Measurements from ENCODE around the gene DHRS7B. TPM values are rescaled to one million over a fixed set of nuclear protein-coding genes. Genes with fewer than 3 reads are reported as not detected.

The DHRS7B gene
- total and polyA plus RNA-seq, 9 of the 15 experiments (the other 6 are each of a cell fraction or from before 2014, with no cell fraction given), result 8.0 to 30.7 (median 14.8) TPM

GRCh38 chr17:21079196-21079595, 47.6 kb upstream of the DHRS7B start:
- H3K9me1 ChIP-seq (ENCODE audit: control insufficient read depth, insufficient read depth, low read length), result no peaks in the 10 kb centered on the region
- no peaks in the 10 kb centered on the region for H3K36me3 ChIP-seq (ENCODE audit: control insufficient read depth, insufficient read depth, low read length)
- H2AFZ ChIP-seq (ENCODE audit: low read depth, low read length), result no peak overlapping the region
- 2% methylated on average over 6 of the region's 7 CpGs for WGBS (ENCODE audit: insufficient coverage, low coverage, missing lambda C conversion rate)
- H4K20me1 ChIP-seq (replicated peaks; ENCODE audit: control insufficient read depth, insufficient read depth, low read length), result no peaks in the 10 kb centered on the region
- H3K27me3 ChIP-seq (ENCODE audit: control insufficient read depth in 2 of 2, insufficient read depth in 2 of 2, low read length in 2 of 2), result no peaks in the 10 kb centered on the region; a peak in 2 of 5 replicates
- H3K9ac ChIP-seq (ENCODE audit: insufficient read depth in 1 of 2, low read depth in 2 of 2, low read length in 2 of 2), result no peak overlapping the region
- no peak overlapping the region for H3K27ac ChIP-seq (ENCODE audit: extremely low read depth, low read depth, low read length)
- CTCF ChIA-PET (ENCODE audit: low intra/inter-chr PET ratio), result no interaction called here
- FAIRE-seq (no peak), ATAC-seq (no peak), DNase-seq (ENCODE audit: extremely low read depth in 1 of 4, low spot score in 3 of 4) (no peak)
- BruUV-seq (replicated peaks), result no TSS peak
- POLR2A ChIA-PET, result interaction anchor here (0.8 to 1.3 kb wide), 2 partner anchors 11 to 13 kb away, joined by 4 to 5 read pairs; no protein-coding TSS in a partner anchor
- H3K9me3 ChIP-seq (replicated peaks; ENCODE audit: control insufficient read depth, insufficient read depth, low read depth, low read length), result no peaks in the 10 kb centered on the region
- no peak overlapping the region for H3K4me2 ChIP-seq (ENCODE audit: insufficient read depth, low read length)
- no peaks in the 10 kb centered on the region for H3K4me1 ChIP-seq (replicated peaks in 1 of 2; ENCODE audit: control insufficient read depth in 2 of 2, insufficient read depth in 2 of 2, low read length in 2 of 2)
- intact Hi-C loops (cut with micrococcal nuclease), result no loop called here
- no peak overlapping the region for H3K4me3 ChIP-seq
- no peaks in the 10 kb centered on the region for H3K79me2 ChIP-seq (ENCODE audit: control insufficient read depth, insufficient read depth, low read length)
- in situ Hi-C loops (cut with MboI), result no loop called here
- TF ChIP-seq SMARCC2 (IDR thresholded peaks at IDR 0.05; ENCODE audit: low read depth) (no peak), TSC22D4 (tag; IDR thresholded peaks at IDR 0.05) (no peak), ZNF354B (CRISPR knock-in tag; IDR thresholded peaks at IDR 0.05) (no peak), MEF2D (tag; conservative IDR thresholded peaks at IDR 0.05; ENCODE audit: low read depth) (no peak), MAFG (tag; conservative IDR thresholded peaks at IDR 0.05) (no peak), ZNF561 (CRISPR knock-in tag; conservative IDR thresholded peaks at IDR 0.05) (no peak), SAP30 (IDR thresholded peaks at IDR 0.05; ENCODE audit: borderline replicate concordance, insufficient read depth, low read depth, low read length, poor library complexity, severe bottlenecking) (no peak), ZNF174 (CRISPR knock-in tag; IDR thresholded peaks at IDR 0.05) (no peak), SAFB (IDR thresholded peaks at IDR 0.05; ENCODE audit: borderline replicate concordance, low read depth, low read length) (no peak)
- TF ChIP-seq, protein P1, sequence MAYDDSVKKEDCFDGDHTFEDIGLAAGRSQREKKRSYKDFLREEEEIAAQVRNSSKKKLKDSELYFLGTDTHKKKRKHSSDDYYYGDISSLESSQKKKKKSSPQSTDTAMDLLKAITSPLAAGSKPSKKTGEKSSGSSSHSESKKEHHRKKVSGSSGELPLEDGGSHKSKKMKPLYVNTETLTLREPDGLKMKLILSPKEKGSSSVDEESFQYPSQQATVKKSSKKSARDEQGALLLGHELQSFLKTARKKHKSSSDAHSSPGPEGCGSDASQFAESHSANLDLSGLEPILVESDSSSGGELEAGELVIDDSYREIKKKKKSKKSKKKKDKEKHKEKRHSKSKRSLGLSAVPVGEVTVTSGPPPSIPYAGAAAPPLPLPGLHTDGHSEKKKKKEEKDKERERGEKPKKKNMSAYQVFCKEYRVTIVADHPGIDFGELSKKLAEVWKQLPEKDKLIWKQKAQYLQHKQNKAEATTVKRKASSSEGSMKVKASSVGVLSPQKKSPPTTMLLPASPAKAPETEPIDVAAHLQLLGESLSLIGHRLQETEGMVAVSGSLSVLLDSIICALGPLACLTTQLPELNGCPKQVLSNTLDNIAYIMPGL (CRISPR knock-in tag; IDR thresholded peaks at IDR 0.05), result no peak
- TF ChIP-seq, protein P2, sequence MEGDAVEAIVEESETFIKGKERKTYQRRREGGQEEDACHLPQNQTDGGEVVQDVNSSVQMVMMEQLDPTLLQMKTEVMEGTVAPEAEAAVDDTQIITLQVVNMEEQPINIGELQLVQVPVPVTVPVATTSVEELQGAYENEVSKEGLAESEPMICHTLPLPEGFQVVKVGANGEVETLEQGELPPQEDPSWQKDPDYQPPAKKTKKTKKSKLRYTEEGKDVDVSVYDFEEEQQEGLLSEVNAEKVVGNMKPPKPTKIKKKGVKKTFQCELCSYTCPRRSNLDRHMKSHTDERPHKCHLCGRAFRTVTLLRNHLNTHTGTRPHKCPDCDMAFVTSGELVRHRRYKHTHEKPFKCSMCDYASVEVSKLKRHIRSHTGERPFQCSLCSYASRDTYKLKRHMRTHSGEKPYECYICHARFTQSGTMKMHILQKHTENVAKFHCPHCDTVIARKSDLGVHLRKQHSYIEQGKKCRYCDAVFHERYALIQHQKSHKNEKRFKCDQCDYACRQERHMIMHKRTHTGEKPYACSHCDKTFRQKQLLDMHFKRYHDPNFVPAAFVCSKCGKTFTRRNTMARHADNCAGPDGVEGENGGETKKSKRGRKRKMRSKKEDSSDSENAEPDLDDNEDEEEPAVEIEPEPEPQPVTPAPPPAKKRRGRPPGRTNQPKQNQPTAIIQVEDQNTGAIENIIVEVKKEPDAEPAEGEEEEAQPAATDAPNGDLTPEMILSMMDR (IDR thresholded peaks at IDR 0.05 in 2 of 3, conservative IDR thresholded peaks at IDR 0.05 in 1 of 3; ENCODE audit: insufficient read depth in 2 of 3, low read depth in 1 of 3, low read length in 3 of 3), result no peak
- TF ChIP-seq, protein P3, sequence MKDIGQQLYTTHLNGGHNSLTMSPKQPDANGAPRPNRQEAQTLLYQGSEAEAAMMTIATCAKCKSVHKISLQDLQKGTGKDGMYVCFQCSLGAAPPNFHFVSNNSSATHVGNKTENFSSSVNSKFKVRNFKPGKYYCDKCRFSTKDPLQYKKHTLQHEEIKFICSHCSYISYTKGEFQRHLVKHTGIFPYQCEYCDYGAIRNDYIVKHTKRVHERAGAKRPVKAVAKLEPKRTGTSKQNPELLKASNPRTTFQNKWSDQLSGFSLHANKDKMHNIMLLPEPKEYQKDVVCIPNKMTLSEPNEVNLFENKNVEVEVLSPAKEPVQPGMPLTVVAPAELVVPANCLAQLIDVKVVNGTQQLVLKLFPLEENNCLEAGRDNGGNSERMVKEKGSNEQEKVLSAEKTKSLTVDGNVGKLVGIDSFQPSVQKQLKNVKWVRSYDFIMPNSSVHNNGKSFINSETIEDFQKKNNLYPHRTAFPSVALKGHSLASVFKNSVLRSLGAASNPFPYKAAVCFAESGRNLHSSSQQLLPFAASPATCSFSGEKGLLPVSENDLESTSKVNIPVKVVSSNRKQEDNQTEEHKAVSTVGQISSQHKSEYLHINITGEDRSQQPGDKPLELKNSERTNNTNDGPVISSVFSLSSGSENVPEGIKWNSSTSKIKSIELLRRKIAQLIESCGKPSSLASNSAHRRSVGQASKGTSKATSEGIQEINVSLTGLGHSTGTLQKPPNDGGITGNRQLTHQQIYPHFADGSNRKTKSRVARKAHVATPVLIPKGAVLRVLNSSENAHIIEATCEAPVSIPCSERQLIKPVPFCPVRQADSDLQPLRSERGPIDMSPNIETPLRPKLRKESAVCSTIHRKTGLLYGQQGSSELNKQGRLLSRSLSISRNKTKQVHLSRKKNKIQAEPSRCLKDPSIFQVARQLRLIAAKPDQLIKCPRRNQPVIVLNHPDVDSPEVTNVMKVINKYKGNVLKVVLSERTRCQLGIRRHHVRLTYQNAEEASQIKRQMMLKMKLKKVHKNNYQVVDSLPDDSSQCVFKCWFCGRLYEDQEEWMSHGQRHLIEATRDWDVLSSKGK (CRISPR knock-in tag; IDR thresholded peaks at IDR 0.05), result no peak
- TF ChIP-seq, protein P4, sequence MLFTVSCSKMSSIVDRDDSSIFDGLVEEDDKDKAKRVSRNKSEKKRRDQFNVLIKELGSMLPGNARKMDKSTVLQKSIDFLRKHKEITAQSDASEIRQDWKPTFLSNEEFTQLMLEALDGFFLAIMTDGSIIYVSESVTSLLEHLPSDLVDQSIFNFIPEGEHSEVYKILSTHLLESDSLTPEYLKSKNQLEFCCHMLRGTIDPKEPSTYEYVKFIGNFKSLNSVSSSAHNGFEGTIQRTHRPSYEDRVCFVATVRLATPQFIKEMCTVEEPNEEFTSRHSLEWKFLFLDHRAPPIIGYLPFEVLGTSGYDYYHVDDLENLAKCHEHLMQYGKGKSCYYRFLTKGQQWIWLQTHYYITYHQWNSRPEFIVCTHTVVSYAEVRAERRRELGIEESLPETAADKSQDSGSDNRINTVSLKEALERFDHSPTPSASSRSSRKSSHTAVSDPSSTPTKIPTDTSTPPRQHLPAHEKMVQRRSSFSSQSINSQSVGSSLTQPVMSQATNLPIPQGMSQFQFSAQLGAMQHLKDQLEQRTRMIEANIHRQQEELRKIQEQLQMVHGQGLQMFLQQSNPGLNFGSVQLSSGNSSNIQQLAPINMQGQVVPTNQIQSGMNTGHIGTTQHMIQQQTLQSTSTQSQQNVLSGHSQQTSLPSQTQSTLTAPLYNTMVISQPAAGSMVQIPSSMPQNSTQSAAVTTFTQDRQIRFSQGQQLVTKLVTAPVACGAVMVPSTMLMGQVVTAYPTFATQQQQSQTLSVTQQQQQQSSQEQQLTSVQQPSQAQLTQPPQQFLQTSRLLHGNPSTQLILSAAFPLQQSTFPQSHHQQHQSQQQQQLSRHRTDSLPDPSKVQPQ (CRISPR knock-in tag; IDR thresholded peaks at IDR 0.05; ENCODE audit: borderline replicate concordance), result no peak
